Measurements from ENCODE around the gene VSIG4. TPM values are rescaled to one million over a fixed set of nuclear protein-coding genes. Genes with fewer than 3 reads are reported as not detected.

Gene VSIG4
- total and polyA plus RNA-seq, 2 donors from 2014 or later: 15.9 to 80.0 TPM

- TF ChIP-seq CTCF (IDR thresholded peaks at IDR 0.05; ENCODE audit: borderline replicate concordance, extremely low read depth, insufficient read depth): no peak
- no peaks in the 10 kb centered on the region for H3K4me1 ChIP-seq (ENCODE audit: control insufficient read depth in 2 of 3, insufficient read depth in 2 of 3, low read depth in 1 of 3, low read length in 3 of 3)
- FAIRE-seq (no peak), DNase-seq (no peak)
- intact Hi-C loops (cut with DNase I): no loop called here
- H3K27me3 ChIP-seq (ENCODE audit: control insufficient read depth, insufficient read depth, low read length): no peaks in the 10 kb centered on the region
- H3K4me3 ChIP-seq (ENCODE audit: low read length in 3 of 3): no peak overlapping the region
- H3K36me3 ChIP-seq (ENCODE audit: control insufficient read depth in 2 of 3, insufficient read depth in 3 of 3, low read length in 3 of 3): no peaks in the 10 kb centered on the region
- H3K27ac ChIP-seq (ENCODE audit: low read depth in 2 of 2, low read length in 2 of 2): no peak overlapping the region
- H3K9me3 ChIP-seq (ENCODE audit: control insufficient read depth in 2 of 3, insufficient read depth in 1 of 3, low read length in 3 of 3): no peaks in the 10 kb centered on the region
- H3K9ac ChIP-seq (ENCODE audit: low read length in 3 of 3): no peak overlapping the region
These were observed 15.3 kb downstream of the VSIG4 start for GRCh38 chrX:66024570-66024969.

GRCh38 chrX:66024092-66024467, 15.8 kb downstream of the VSIG4 start:
- H3K27ac ChIP-seq (ENCODE audit: low read depth in 2 of 2, low read length in 2 of 2): no peak overlapping the region
- no peaks in the 10 kb centered on the region for H3K27me3 ChIP-seq (ENCODE audit: control insufficient read depth, insufficient read depth, low read length)
- intact Hi-C loops (cut with DNase I): no loop called here
- FAIRE-seq (no peak), DNase-seq (no peak)
- H3K4me3 ChIP-seq (ENCODE audit: low read length in 3 of 3): no peak overlapping the region
- H3K36me3 ChIP-seq (ENCODE audit: control insufficient read depth in 2 of 3, insufficient read depth in 3 of 3, low read length in 3 of 3): no peaks in the 10 kb centered on the region
- TF ChIP-seq CTCF (IDR thresholded peaks at IDR 0.05; ENCODE audit: borderline replicate concordance, extremely low read depth, insufficient read depth): no peak
- H3K9me3 ChIP-seq (ENCODE audit: control insufficient read depth in 2 of 3, insufficient read depth in 1 of 3, low read length in 3 of 3): no peaks in the 10 kb centered on the region
- no peaks in the 10 kb centered on the region for H3K4me1 ChIP-seq (ENCODE audit: control insufficient read depth in 2 of 3, insufficient read depth in 2 of 3, low read depth in 1 of 3, low read length in 3 of 3)
- H3K9ac ChIP-seq (ENCODE audit: low read length in 3 of 3): no peak overlapping the region

GRCh38 chrX:66023385-66024091, 16.3 kb downstream of the VSIG4 start:
- no peak for TF ChIP-seq CTCF (IDR thresholded peaks at IDR 0.05; ENCODE audit: borderline replicate concordance, extremely low read depth, insufficient read depth)
- H3K36me3 ChIP-seq (ENCODE audit: control insufficient read depth in 2 of 3, insufficient read depth in 3 of 3, low read length in 3 of 3): no peaks in the 10 kb centered on the region
- H3K4me1 ChIP-seq (ENCODE audit: control insufficient read depth in 2 of 3, insufficient read depth in 2 of 3, low read depth in 1 of 3, low read length in 3 of 3): no peaks in the 10 kb centered on the region
- no peak overlapping the region for H3K4me3 ChIP-seq (ENCODE audit: low read length in 3 of 3)
- no peaks in the 10 kb centered on the region for H3K9me3 ChIP-seq (ENCODE audit: control insufficient read depth in 2 of 3, insufficient read depth in 1 of 3, low read length in 3 of 3)
- no peaks in the 10 kb centered on the region for H3K27me3 ChIP-seq (ENCODE audit: control insufficient read depth, insufficient read depth, low read length)
- H3K27ac ChIP-seq (ENCODE audit: low read depth in 2 of 2, low read length in 2 of 2): no peak overlapping the region
- intact Hi-C loops (cut with DNase I): no loop called here
- DNase-seq (no peak), FAIRE-seq (no peak)
- no peak overlapping the region for H3K9ac ChIP-seq (ENCODE audit: low read length in 3 of 3)
